ENCODE data around the gene SH3BP5L.

The SH3BP5L gene

DNA sequence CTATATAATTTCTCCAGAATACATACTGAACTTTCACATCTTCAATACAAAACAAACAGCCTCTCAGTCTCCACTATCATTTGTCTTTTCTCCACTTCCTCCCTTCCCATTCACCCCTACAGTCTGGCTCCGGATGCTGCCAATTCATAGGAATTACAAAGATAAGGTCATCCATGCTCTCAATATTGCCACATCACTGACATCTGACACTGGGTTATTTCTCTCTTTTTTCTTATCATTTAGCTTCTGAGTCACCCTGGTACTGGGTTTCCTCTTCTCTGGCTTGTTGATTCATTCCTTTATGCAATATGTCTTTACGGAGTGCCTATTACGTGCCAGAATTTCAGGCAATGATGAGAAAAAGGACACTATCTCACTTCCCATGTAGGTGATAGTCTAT, 3.1 kb upstream of the SH3BP5L start:
- no peak for DNase-seq (ENCODE audit: low read depth, low spot score)

DNA sequence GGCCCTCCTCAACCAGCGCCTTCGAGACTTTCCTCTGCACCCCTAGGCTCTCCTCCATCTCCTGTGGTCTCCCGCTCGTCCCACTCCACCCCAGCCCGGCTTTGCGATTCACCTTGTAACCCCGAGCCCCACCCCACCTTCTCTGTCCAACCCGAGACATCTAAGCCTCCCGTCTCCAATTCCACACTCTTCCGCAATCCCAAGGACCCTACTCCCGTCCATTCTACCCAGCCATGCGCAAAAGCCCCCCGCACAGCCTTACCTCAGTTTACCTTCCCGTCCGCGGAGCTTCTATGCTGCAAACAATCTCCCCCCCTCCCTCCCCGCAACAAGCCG, 174 bp downstream of the SH3BP5L start:
- DNase-seq (ENCODE audit: low read depth, low spot score), result no peak

DNA sequence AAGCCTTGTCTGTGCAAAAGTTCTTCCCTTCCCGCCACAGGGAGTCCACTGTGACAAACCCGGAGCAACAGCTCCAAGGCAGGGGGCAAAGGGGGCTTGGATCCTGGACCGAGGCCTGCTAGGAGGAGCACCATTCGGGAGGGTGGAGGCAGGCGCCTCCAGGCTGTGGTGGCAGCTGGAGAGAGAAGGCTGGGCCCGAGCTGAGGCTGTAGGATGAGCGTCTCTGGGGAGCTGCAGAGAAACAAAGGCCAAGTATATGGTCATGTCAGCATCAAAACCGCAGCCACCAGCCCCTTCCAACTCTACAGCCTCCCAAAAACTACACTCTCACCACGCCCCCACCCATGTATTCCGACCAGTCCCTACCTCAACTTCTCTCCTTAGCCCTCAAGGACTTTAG, 579 bp downstream of the SH3BP5L start:
- DNase-seq (ENCODE audit: low read depth, low spot score), result no peak

DNA sequence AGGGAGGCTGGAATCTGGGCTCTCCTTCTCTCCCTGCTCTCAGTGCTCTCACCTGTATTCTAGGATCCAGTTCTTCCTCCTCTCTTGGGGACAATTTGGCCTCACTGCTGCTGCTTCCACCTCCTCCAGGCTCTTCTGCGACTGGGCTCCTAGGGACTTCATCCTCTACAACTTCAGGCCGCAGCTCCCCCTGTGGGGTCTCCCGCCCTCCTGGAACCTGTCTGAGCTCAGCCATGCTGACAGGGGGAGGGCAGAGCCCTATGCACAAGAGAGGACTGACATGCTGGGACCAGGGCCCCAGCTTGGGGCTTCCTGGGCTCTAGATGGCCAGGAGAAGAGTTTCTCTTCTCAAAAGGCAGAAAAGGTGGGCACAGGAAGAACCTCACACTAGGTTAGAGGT, 1.0 kb downstream of the SH3BP5L start:
- DNase-seq (ENCODE audit: low read depth, low spot score), result no peak

DNA sequence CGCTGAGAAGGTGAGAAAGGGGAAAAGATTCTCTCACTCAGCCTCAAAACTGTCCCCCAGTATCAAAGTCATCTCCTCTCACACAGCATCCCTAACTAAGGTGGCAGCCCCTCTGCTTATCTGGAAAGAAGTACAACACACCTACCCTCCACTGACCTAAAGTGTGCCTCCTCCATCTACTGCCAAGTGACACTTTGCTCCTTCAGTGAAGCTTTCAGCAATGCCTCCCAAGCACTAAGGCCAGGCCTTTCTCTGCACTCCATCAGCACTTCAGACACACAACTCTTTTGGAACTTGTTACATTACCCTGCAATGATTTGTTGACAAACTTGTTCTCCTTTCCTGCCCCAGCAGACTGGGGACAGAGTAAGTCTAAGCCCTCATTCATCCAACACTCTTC, 1.4 kb downstream of the SH3BP5L start:
- no peak for DNase-seq (ENCODE audit: low read depth, low spot score)

DNA sequence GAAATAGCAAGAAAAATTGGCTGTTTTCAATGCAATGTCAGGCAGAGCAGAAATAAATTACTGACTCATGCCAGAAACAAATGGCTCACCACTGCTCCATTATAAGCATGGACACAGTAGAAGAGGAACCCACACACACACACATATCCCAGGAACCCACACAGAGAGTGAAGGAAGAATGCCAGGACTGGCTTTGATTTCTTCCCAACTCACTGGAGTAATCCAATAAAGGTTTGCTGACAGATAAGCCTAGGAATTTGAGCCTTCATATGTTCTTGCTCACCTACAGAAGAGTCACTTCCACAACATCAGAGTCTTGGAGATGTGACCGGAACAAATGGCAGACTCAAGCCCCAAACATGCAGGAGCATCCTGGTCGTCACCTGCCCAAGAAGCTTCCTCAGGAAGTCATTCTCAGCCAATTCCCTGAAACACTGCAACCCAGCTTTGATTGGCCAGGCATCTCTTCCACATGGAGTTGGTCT, 2.2 kb downstream of the SH3BP5L start:
- no peak for DNase-seq (ENCODE audit: low read depth, low spot score)

DNA sequence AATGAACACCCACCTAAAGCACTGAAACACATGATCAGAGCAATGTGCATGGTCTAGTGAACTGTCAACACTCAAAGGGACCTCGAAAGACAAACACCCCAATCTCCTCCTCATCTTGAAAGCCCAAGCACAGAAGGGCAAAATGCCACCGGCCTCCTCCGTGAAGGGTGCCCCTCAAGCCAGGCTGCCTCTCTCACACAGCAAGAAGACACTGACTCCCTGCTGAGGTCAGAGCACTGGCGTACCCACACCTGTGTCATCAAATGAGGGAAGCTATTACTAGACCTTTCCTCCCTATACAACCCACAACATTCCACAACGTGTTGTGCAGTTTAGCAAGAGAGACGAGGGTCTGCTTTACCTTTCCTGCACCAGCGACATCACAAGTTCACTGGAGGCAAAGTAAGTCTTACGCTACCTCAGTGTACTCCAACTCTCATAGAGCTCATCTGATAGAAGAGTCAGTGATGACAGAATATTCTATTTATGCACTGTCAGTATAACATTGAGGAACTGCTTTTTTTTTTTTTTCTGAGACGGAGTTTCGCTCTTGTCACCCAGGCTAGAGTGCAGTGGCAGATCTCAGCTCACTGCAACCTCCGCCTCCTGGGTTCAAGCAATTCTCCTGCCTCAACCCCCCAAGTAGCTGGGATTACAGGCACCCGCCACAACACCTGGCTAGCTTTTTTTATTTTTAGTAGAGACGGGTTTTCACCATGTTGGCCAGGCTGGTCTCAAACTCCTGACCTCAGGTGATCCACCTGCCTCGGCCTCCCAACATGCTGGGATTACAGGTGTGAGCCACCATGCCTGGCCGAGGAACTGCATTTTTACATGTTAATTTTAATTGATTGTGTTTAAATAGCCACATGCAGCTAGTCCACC, 3.3 kb downstream of the SH3BP5L start:
- DNase-seq (ENCODE audit: low read depth, low spot score), result no peak

DNA sequence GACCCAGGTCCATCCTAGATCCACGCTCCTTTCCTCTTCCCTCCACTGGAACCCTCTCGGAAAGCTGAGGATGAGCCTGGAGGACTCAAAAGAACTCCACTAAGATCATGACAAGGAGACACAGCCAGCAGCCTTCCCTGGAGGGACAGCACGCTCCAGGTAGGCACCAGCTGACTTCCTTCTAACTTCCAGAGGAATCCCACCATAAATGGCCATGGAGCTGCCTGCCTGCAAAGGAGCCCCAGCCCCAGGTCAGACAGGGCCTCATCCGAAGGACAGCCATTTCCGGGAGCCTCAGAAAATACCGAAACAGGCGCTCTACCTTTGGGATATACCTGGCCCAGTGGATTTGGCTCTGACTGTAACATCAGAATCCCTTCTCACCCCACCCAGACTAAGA, 4.1 kb downstream of the SH3BP5L start:
- no peak for DNase-seq (ENCODE audit: low read depth, low spot score)

DNA sequence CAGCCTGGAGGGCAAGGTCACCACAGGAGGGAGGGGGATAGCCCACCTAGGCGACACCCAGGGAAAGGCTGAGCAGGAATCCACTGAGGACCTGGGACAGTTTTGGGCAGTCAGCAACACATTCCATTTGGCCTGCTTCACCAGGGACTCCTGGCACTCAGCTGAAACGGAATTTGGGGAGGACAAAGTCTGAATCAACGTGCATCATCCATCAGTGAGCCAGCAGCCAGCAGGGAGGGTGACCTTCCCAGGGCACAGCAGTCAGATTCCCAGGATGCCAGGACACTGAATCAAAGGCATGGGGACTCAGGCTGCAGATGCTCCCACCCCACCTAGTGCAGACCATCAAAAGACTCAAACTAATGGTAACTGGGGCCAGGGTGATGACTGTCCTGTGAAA, 4.6 kb downstream of the SH3BP5L start:
- no peak for DNase-seq (ENCODE audit: low read depth, low spot score)

DNA sequence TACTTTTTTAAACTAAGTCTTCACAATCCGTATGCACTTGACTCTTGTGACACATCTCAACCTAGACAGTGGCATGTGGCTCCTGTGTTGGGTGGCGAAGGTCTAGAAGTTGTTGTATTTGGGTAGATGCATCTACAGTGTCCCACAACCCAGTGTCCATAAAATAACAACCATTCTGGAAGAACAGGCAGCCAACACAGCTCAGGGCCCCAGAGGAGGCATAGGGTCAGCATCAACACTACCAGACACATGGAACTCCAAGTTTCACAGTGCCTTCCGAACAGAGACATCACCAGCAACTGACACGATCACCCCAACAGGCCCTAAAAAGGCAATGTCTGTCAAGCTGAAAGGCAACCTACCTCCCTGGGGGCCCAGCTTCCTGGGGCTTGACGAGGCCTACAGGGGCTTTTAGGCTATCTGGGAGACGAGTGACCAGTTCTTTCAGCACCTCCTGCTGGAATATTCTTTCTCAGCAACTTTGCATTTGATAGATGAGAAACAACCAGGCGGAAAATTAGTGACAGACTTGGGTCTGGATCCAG, 5.6 kb downstream of the SH3BP5L start:
- no peak for DNase-seq (ENCODE audit: low read depth, low spot score)

DNA sequence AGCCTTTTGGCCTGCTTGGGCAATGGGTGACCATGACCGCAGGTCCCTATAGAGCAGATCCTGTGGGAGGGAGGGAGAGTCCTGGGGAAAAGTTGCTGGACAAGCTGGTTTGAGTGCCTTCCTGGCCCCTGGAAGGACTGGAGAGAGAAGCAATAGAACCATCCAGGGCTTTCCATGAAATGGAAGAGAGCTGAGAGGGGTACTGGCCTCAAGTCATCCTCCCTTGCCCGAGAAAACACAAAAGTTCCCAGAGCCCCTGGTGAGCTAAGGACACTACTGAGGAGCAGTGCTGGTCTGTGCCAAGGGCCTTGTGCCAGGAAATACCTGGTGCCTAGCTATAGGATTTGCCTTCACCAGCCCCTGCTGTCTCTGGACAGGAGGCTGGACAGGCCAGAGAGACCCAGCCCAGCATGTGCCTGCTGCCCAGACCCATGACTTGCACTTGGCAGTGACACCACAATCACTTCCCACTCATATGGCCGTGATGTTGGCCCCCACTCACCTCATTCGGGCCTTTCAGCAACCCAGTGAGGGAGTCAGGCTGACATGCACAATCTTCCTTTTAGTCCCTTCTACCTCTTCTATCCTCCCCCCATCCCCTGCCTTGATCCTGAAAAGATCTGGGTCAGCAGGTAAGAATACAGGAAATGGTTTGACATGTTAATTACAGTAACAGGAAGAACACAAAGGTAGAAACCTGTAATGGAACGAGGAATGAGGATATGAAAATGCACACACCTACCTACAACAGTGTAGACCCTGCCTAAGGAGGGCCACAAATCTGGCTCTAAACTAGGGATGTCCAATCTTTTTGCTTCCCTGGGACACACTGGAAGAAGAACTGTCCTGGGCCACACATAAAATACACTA, 7.0 kb downstream of the SH3BP5L start:
- no peak for DNase-seq (ENCODE audit: low read depth, low spot score)

DNA sequence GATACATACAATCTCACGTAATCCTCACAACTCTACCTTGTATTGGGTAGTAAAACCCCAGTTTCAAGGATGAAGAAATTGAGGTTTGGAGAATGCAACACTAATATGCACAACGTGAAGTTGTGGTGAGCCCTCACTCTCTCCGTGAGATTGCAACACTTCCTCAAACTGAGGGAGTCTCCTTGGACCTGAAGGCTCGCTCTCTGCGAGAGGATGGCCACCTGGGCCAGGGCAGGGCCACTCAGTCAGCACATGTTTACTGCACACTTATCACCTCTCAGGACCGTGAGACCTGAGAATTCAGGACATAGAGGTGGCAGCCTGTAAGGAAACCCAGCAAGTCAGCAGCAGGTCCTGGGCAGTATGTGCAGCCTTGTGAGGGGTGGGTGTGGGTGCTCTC, 8.7 kb downstream of the SH3BP5L start:
- DNase-seq (ENCODE audit: low read depth, low spot score), result no peak

DNA sequence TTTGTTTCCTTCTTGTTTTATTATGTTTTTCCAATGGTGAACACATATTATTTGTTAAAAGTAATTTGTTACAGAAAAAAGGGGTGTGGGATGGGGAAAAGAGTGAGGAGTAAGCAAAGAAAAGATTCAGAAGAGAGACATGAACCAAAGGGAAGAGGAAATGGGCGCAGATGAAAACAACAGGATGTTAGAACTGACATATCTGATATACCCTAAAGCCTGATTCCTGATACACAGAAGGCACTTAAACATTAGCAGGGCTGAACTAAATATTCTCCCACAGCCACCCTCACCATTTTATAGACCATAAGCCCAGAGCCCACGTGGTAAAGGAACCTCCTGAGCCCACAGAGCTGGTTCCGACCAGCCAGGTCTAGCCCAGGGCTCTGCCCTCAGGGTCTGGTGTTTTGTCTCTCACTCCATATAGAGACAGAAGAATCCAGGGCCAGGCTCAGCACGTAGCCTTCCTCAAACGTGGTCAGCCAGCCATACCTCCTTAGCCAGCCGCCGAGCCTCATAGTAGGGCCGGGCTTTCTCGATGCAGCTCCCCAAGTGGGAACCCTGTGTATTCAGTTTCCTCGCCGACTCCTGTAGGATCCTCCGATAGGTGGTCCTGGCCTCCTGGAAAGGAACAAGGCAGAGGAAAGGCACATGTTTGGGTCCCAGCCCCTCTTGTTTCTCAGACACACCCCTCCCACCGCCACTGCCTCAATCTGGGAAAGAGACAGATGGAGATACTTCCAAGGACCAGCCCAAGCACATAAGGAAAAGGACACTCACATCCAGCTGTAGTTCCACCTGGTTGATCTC, 9.5 kb downstream of the SH3BP5L start:
- no peak for DNase-seq (ENCODE audit: low read depth, low spot score)

DNA sequence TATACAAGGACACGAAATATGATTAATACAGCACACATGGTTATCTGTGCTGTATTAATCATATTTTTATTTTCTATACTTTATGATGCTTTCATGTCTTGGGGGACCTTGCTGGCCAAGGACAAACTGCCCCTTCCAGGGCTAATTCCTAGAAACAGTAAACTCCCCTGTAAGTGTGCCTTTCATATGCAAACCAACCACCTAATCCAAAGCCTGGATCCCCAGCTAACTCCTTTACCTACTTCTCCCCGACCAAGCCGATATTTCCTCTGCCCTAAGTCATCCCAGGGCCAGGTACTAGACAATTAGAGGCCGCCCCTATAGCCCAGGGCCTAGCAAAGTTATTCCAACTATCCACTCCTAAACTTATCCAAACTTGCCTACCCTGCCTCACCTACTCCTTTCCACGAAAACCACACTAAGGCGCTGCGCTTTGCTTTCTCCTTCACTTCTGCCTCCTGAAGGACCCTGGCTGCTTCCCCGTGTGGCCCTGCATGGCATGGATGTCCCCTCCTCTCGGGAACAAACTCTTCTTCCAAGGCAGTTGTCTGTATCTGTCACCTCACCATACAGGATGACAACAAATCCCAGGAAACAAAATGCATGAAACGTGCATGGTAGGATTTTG, 10.2 kb downstream of the SH3BP5L start:
- no peak for DNase-seq (ENCODE audit: low read depth, low spot score)

DNA sequence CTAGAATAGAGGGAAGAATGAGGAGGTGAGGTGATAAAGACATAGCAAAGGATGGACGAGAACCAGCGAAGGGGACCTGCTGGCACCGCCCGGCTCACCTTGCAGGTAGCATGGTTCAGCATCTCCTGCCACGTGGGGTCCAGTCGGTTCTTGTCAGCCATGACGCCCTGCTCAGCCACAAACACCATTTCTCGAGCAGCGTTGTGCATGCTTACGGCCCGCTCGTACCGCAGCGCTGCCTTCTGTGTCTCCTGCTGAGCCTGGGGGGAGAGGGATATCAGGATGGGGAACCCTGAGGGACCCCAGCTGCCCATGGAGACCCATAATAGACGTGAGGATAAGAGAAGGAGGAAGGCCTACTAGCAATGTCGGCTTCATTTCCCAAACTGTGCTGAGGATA, 11.4 kb downstream of the SH3BP5L start:
- no peak for DNase-seq (ENCODE audit: low read depth, low spot score)

DNA sequence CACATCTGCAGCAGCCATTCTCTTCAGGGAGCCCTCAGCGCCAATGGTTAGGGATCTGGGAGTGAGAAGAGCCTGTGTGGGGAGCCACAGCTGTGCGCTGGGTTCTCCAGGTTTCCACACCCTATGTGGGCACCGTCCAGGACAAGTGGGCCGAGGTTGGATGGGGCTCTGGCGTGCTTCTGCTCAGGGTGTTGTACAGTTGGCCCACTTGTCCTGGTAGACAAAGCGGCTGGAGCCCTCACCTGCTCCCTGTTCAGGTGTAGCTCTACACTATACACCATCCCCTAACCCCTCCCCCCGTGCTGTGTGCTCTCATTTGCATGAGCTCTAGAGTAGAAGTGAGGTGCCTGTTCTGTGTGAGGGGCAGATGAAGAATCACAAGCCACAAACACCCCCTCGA, 12.2 kb downstream of the SH3BP5L start:
- no peak for DNase-seq (ENCODE audit: low read depth, low spot score)

DNA sequence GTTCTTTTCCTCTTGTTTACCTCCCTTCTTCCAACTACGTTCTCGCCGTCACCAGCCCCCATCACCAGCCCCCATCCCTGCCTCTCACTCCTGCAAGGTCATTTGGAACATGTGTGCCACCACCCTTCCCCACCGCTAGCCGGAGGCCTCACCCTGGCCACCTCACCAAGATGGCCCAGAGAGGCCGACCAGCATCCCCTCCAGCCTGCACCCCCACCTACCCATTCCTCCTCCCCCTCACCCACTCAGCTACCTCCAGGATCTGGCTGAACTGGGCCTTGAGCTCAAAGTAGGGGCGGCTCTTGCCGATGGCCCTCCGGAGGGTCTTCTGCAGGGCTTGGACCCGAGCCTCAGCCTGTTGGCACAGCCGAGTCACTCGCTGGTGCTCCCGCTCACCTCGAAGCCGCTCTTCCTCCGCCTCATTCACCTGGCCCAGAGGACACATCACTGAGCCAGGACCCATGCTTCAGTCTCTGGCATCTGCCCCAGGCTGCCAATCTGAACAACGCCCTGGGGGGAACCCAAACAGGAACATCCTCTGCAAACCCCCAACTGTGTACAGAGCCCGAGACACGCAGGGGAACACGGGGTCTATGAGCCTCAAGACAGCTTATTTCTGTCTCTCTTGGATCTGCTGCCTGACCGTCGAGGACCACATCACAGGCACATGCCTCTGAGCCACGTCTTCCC, 12.8 kb downstream of the SH3BP5L start:
- no peak for DNase-seq (ENCODE audit: low read depth, low spot score)

DNA sequence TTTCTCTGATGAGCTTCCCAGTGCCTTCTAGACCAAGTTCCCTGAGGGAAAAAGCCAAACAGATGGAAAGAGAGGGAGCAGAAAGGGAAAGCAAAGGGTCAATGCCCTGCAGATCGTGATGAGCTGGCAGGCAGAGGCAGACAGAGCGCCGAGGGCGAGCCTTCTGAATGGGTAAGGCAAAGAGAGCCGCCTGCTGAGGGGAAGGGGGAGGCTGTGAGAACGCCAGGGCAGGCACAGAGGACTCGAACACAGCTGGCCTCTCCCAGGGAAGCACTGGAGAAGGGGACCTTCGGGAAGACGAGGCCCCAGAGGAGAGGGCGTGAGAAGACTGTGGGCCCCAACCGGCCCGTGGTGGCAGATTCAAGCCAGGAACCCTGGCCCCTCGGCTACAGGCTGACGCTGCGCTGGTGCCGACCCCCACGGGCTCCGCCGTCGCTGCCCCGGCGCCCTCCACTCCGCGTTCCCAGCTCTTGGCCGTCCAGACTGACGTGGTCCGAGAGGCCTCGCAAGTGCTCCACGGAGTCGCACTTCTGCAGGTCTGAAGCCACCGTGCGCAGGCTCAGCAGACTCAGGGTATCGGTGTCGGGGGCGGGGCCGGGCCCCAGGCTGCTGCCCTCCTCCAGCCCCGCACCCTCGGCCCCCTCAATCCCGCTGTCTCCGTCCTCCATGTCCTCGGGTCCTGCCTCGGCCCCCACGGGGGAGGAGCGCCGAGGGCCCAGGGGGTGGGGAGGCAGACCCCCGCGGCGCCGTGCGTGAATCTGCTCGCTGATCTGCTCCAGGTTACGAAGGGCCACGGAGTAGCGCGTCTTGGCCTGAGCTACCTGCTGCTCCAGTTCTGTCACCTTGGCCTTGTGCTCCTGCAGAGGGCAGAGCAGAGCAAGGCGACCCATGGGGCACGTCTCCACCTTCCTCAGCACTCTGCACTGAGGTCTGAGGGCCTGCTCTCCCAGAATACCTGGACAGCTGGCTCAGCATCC, 13.9 kb downstream of the SH3BP5L start:
- DNase-seq (ENCODE audit: low read depth, low spot score), result no peak

DNA sequence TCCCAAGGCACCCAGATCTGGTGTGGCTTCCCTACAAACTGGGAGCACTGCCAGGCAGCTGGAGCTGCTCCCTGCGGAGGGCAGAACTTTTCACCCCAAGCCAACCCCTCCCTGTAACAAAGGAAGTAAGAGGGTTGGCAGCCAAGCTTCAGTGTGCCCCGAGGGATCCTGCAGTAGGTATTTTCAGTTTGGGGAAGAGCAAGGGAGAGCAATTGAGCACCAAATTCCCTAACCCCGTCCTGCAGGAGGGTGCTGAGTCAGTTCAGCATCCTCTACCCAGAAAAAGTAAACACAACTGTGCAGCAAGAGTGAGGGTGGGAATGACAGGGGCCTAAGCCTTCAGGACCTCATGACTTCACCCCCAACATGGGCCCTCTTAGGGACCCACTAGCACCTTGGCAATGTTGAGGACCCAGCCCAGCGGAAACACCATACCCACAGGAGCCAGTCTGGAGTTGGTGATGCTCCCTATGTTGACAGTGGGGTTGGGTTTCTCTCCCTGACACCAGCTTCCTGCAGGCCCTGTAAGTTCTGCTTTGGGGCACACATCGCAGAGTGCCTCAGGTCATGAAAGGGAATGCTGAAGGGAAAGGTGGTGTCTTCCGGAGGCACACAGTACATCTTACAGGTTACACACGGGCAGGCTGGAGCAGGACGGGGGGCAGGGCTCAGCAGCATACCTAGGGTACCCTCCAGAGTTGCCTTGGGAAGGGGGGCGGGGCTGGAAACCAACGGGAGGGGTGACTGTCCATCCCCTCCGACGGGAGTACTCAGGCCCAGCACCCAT, 14.8 kb downstream of the SH3BP5L start:
- peak; percentile 24 for DNase-seq (ENCODE audit: low read depth, low spot score)
